ENCODE data around the gene TBC1D16. TPM values are rescaled to one million over a fixed set of nuclear protein-coding genes. Genes with fewer than 3 reads are reported as not detected.
A peak's percentile ranks its signal among the peaks of the same experiment; 100 is the strongest.

TBC1D16 gene
- total and polyA plus RNA-seq, 11 donors: 5.3 to 22.1 (median 17.4) TPM

DNA sequence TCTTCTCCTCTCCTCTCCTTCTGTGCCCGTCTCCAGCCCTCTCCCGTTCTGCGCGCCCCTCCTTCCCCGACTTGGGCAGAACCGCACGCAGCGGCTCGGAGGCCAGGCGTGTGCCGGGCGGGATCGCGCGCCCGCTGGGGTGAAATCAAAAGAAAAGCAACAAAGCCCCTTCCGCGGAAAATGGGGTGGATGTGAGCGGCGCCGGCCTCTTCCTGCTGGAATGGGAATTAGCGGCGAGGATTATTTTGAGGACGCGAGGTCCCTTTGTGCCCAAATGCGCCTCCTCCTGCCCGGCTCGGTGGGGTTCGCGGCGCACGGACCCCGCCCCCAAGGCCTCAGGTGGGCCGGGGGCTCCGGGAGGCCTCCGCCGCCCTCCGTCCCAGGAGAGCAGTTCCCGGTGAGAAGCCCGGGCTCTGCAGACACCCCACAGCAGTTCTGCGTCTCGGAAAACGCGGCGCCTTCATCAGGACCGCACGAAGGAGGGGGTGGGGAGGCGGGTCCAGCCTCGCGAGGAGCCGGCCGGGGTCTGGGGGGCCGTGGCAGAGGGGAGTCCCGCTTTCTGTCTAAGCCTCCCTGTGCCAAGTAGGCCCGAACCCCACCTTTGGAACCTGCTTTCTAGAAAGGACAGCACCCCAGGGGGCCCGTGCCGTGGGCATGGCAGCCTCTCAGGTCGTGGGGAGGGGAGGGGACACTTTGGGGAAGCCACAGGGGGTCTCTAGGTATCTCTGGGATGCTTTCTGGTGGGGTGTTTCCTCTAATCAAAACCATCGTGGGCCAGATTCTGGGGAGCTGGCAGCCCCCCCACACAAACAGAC is 105.4 kb downstream of the TBC1D16 start:
- H3K4me3 ChIP-seq: peak overlapping the region in 10 of 12 donors; percentile 9 to 39 (median 34)
- WGBS, 4 donors: 0 to 1% (median 1%) methylated on average over 13 to 58 of the region's 59 CpGs
- DNase-seq: no peak

DNA sequence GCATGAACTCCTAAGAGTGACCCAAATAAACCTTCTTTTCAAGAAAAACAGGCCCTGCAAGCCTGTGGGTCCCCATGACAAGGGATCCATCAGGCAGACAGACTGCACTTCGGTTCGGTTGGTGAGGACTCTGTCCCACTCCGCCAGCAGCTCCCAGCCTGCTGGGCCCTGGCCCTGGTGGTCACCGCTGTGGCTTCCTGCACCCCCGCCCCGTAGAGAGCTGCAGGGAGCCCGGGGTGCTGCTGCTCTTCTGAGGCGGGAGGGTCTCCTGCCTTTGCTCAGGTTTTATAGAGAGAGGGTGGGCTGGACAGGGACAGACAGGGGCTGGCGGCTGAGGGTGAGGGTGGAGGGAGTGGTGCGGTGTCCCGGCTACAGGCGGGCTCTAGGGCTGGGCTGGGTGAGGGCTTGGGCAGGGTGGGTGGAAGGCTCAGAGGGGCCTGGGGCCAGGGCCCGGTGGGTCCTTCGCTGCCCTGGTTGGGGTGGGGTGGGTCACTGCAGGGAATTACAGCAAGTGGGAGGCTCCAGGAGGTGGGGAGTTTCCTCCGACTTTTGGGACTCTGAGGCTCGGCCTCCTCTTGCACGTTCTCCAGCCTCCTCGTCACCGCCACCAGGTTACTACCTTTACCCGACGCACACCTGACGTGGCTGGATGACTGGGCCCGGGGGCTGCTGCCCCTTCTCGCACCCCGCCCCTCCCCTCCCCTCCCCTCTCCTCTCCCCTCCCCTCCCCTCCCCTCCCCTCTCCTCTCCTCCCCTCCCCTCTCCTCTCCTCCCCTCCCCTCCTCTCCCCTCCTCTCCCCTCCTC is 106.2 kb downstream of the TBC1D16 start:
- intact Hi-C loops (cut with DNase I): no loop called here
- ATAC-seq: no peak
- Histone ChIP-seq H3K27me3 (peaks cover 27 to 80% (median 39%) of the 10 kb centered on the region in 9 donors), H3K4me1 (peaks cover 0 to 28% (median 9%) of the 10 kb centered on the region in 12 donors), H3K9me3 (no peaks in the 10 kb centered on the region), H3K27ac (no peak overlapping the region), H3K4me3 (no peak overlapping the region), H3K36me3 (no peaks in the 10 kb centered on the region)
- WGBS, 4 donors: 70 to 85% (median 73%) methylated on average over 12 to 25 of the region's 25 CpGs
- no peak for DNase-seq
- no peak for TF ChIP-seq POLR2A (IDR thresholded peaks at IDR 0.05)
- TF ChIP-seq, protein P1, sequence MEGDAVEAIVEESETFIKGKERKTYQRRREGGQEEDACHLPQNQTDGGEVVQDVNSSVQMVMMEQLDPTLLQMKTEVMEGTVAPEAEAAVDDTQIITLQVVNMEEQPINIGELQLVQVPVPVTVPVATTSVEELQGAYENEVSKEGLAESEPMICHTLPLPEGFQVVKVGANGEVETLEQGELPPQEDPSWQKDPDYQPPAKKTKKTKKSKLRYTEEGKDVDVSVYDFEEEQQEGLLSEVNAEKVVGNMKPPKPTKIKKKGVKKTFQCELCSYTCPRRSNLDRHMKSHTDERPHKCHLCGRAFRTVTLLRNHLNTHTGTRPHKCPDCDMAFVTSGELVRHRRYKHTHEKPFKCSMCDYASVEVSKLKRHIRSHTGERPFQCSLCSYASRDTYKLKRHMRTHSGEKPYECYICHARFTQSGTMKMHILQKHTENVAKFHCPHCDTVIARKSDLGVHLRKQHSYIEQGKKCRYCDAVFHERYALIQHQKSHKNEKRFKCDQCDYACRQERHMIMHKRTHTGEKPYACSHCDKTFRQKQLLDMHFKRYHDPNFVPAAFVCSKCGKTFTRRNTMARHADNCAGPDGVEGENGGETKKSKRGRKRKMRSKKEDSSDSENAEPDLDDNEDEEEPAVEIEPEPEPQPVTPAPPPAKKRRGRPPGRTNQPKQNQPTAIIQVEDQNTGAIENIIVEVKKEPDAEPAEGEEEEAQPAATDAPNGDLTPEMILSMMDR (IDR thresholded peaks at IDR 0.05): no peak

More for the DNA sequence above, 105.4 kb downstream of the TBC1D16 start:
- peaks cover 0 to 23% (median 9%) of the 10 kb centered on the region in 12 donors for H3K4me1 ChIP-seq
- no peak for ATAC-seq
- H3K27ac ChIP-seq: no peak overlapping the region
- no peaks in the 10 kb centered on the region for H3K36me3 ChIP-seq
- H3K27me3 ChIP-seq: peaks cover 27 to 72% (median 39%) of the 10 kb centered on the region in 9 donors
- intact Hi-C loops (cut with DNase I): no loop called here
- TF ChIP-seq, protein P1 (IDR thresholded peaks at IDR 0.05): no peak
- TF ChIP-seq POLR2A (IDR thresholded peaks at IDR 0.05): no peak
- H3K9me3 ChIP-seq: no peaks in the 10 kb centered on the region

DNA sequence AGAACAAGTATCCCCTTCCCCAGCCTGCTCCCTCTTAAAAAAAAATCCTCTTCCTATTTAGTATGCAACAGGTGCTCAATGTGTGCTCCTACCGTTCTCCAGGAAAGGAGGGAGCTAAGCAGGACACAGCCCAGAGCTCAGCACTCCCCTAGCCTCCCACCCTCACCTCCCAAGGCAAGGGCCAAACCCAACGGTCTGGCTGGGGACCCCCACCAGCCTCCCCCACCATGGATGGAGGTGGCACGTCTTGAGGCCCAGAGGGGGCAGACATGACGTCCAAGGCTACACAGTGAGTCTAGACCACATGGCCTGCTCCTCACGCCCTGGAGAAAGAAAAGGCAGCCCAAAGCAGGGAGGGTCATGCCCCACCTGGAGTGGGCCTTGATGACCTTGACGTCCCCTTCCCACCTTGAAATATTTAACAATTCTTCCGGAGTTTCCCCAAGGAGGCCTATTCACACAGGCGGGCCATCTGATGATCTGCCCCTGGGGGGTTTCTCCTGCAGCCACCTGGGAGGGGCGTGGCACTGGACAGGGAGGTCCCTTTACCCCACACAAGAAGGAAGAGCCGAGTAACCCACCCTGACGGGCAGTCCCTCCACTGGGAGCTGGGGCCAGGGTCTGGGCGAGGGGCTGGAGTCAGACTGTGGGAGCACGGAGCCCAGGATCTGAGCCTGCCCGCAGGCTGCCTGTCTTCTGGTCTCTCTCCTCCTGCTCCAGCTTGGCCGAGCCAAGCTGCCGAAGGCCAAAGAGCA is 107.0 kb downstream of the TBC1D16 start:
- Histone ChIP-seq H3K27ac (no peak overlapping the region), H3K4me1 (peaks cover 0 to 25% (median 8%) of the 10 kb centered on the region in 12 donors), H3K4me3 (no peak overlapping the region), H3K36me3 (no peaks in the 10 kb centered on the region), H3K27me3 (peaks cover 27 to 88% (median 39%) of the 10 kb centered on the region in 9 donors), H3K9me3 (no peaks in the 10 kb centered on the region)
- ATAC-seq (no peak), DNase-seq (no peak)
- 83 to 90% (median 85%) methylated on average over 14 to 16 of the region's 16 CpGs for WGBS, 4 donors
- TF ChIP-seq, protein P1 (IDR thresholded peaks at IDR 0.05): no peak
- no peak for TF ChIP-seq POLR2A (IDR thresholded peaks at IDR 0.05)
- intact Hi-C loops (cut with DNase I): no loop called here
